MCF 10A (cell line): Measurements from ENCODE around the gene MYO1D. TPM values are rescaled to one million over a fixed set of nuclear protein-coding genes. Genes with fewer than 3 reads are reported as not detected.

ENCODE experiments used
- BruUV-seq: library from RNA; stranded (reverse); fragments of 400-500 nt; replicated peaks from 2 replicates; lab custom pipeline; 2021; lab: Mats Ljungman, UMichigan
- CTCF ChIA-PET: fragments of 300-600 bp; sonication (Branson Sonifier 250); formaldehyde crosslinking; extraction: SDS; loops from one replicate; lab custom pipeline; 2021; ENCODE audit warnings: antibody characterized with exemption, inconsistent platforms; lab: Yijun Ruan, JAX
- POLR2A ChIA-PET: fragments of 300-600, 350-650 bp; sonication (Branson Sonifier 250); formaldehyde crosslinking; extraction: SDS; loops from one replicate; lab custom pipeline; 2020; ENCODE audit warnings: antibody characterized with exemption, inconsistent platforms; lab: Yijun Ruan, JAX
- DNase-seq: peaks from one replicate; pipeline ENCODE4 v3.0.0-alpha.2; 2018; ENCODE audit not compliant: unreplicated experiment
- H3K27ac Mint-ChIP-seq: one replicate; pipeline ENCODE4 v1.8.0; 2022; ENCODE audit warnings: mild to moderate bottlenecking, low read depth, mixed read lengths; ENCODE audit not compliant: unreplicated experiment
- H3K27me3 Mint-ChIP-seq: one replicate; pipeline ENCODE4 v1.8.0; 2022; ENCODE audit warnings: mixed read lengths; ENCODE audit not compliant: insufficient read depth, unreplicated experiment
- H3K36me3 Mint-ChIP-seq: one replicate; pipeline ENCODE4 v1.8.0; 2022; ENCODE audit warnings: mild to moderate bottlenecking, moderate library complexity, mixed read lengths; ENCODE audit not compliant: insufficient read depth, unreplicated experiment
- H3K4me1 Mint-ChIP-seq: one replicate; pipeline ENCODE4 v1.8.0; 2022; ENCODE audit warnings: mixed read lengths; ENCODE audit not compliant: insufficient read depth, unreplicated experiment
- H3K4me3 Mint-ChIP-seq: one replicate; pipeline ENCODE4 v1.8.0; 2022; ENCODE audit warnings: mild to moderate bottlenecking, moderate library complexity, mixed read lengths; ENCODE audit not compliant: unreplicated experiment
- H3K9me3 Mint-ChIP-seq: one replicate; pipeline ENCODE4 v1.8.0; 2022; ENCODE audit warnings: mixed read lengths; ENCODE audit not compliant: unreplicated experiment
- CTCF ChIP-seq: fragments of 200-600 bp; IDR thresholded peaks from one replicate; pipeline ENCODE4 v1.8.0; 2022; ENCODE audit warnings: antibody characterized with exemption, mild to moderate bottlenecking; ENCODE audit not compliant: unreplicated experiment
- intact Hi-C: fragments of 100-400 bp; cut with micrococcal nuclease; formaldehyde crosslinking; loops from 2 replicates; pipeline ENCODE4 v1.14.1; 2022
- total RNA-seq: library from RNA; stranded (reverse); gene quantifications from 2 replicates; pipeline ENCODE4 v1.2.3, GENCODE V29; 2022

MYO1D gene
- total RNA-seq, 1 experiment from 2014 or later: 30.5 TPM

GRCh38 chr17:32907583-32907982, 30.7 kb upstream of the MYO1D start:
- ChIA-PET CTCF (interaction anchor here (1.7 to 6.0 kb wide), 3 partner anchors 29 to 127 kb away, joined by 4 to 102 read pairs (median 58); partner anchors contain the start of gene MYO1D), POLR2A (no interaction called here)
- no peak for TF ChIP-seq CTCF
- Mint-ChIP-seq H3K27ac (no peak overlapping the region), H3K9me3 (no peaks in the 10 kb centered on the region), H3K4me3 (no peak overlapping the region), H3K27me3 (no peaks in the 10 kb centered on the region), H3K4me1 (peaks cover 5% of the 10 kb centered on the region), H3K36me3 (no peaks in the 10 kb centered on the region)
- peak; percentile 47 for DNase-seq
- no TSS peak for BruUV-seq
- intact Hi-C loops: no loop called here

GRCh38 chr17:32904891-32905290, 28.0 kb upstream of the MYO1D start:
- no peak for DNase-seq
- Mint-ChIP-seq H3K4me1 (peaks cover 5% of the 10 kb centered on the region), H3K27me3 (no peaks in the 10 kb centered on the region), H3K9me3 (no peaks in the 10 kb centered on the region), H3K36me3 (no peaks in the 10 kb centered on the region), H3K27ac (no peak overlapping the region), H3K4me3 (no peak overlapping the region)
- intact Hi-C loops: no loop called here
- BruUV-seq: no TSS peak
- no peak for TF ChIP-seq CTCF
- ChIA-PET POLR2A (no interaction called here), CTCF (interaction anchor here (0.6 to 3.3 kb wide), 5 partner anchors 28 to 840 kb away, joined by 3 to 14 read pairs (median 5); partner anchors contain the start of gene MYO1D)

GRCh38 chr17:32903774-32904673, 27.1 kb upstream of the MYO1D start:
- no peaks in the 10 kb centered on the region for H3K9me3 Mint-ChIP-seq
- BruUV-seq: no TSS peak
- H3K27ac Mint-ChIP-seq: no peak overlapping the region

More at GRCh38 chr17:32903774-32904673, 27.1 kb upstream of the MYO1D start:
- no peak for TF ChIP-seq CTCF
- intact Hi-C loops: no loop called here
- H3K36me3 Mint-ChIP-seq: no peaks in the 10 kb centered on the region
- no peaks in the 10 kb centered on the region for H3K4me1 Mint-ChIP-seq
- H3K4me3 Mint-ChIP-seq: no peak overlapping the region
- CTCF ChIA-PET: interaction anchor here (0.6 to 3.3 kb wide), 5 partner anchors 25 to 840 kb away, joined by 3 to 14 read pairs (median 3); partner anchors contain the start of gene MYO1D
- POLR2A ChIA-PET: no interaction called here
- no peaks in the 10 kb centered on the region for H3K27me3 Mint-ChIP-seq
- no peak for DNase-seq
